NCI-H774 (cell line): ENCODE data around the gene PMF1.

ENCODE experiments used
- DNase-seq: peaks from one replicate; lab custom pipeline; 2025; lab: John Stamatoyannopoulos, UW

PMF1 gene

GRCh38 chr1:156236164-156236563, 23.4 kb downstream of the PMF1 start:
- DNase-seq: no peak

- DNase-seq: no peak
Measured at GRCh38 chr1:156238248-156238647, 25.4 kb downstream of the PMF1 start.

- no peak for DNase-seq
Measured at GRCh38 chr1:156241311-156241811, 28.6 kb downstream of the PMF1 start.

- no peak for DNase-seq
Measured at GRCh38 chr1:156241926-156242325, 29.1 kb downstream of the PMF1 start, which contains the start of gene BGLAP. BGLAP (plus strand) TSS chr1:156242184; CDS start chr1:156242232, 48 bp downstream.

- no peak for DNase-seq
Measured at GRCh38 chr1:156242738-156243137, 29.9 kb downstream of the PMF1 start.

- DNase-seq: no peak
Measured at GRCh38 chr1:156244126-156244525, 31.3 kb downstream of the PMF1 start.

GRCh38 chr1:156244712-156245111, 31.9 kb downstream of the PMF1 start:
- DNase-seq: no peak

- peak; percentile 30 for DNase-seq
Measured at GRCh38 chr1:156245451-156246232, 32.8 kb downstream of the PMF1 start.

GRCh38 chr1:156246241-156246780, 33.5 kb downstream of the PMF1 start:
- DNase-seq: no peak

- no peak for DNase-seq
Measured at GRCh38 chr1:156246781-156247459, 34.1 kb downstream of the PMF1 start.

- no peak for DNase-seq
Measured at GRCh38 chr1:156247460-156248322, 34.9 kb downstream of the PMF1 start, which contains the start of gene PAQR6. PAQR6 (minus strand) TSS chr1:156248056; CDS start chr1:156246731, 1,325 bp downstream.

- no peak for DNase-seq
Measured at GRCh38 chr1:156248323-156248683, 35.5 kb downstream of the PMF1 start.

- DNase-seq: no peak
Measured at GRCh38 chr1:156249593-156249992, 36.8 kb downstream of the PMF1 start.

GRCh38 chr1:156251527-156251926, 38.7 kb downstream of the PMF1 start:
- no peak for DNase-seq

GRCh38 chr1:156253634-156254033, 40.8 kb downstream of the PMF1 start:
- DNase-seq: no peak

- DNase-seq: no peak
Measured at GRCh38 chr1:156257711-156258110, 44.9 kb downstream of the PMF1 start.

GRCh38 chr1:156258859-156259258, 46.1 kb downstream of the PMF1 start:
- DNase-seq: no peak

- no peak for DNase-seq
Measured at GRCh38 chr1:156259805-156260204, 47.0 kb downstream of the PMF1 start.

- no peak for DNase-seq
Measured at GRCh38 chr1:156260896-156261295, 48.1 kb downstream of the PMF1 start.

- DNase-seq: no peak
Measured at GRCh38 chr1:156262461-156263287, 49.9 kb downstream of the PMF1 start.

GRCh38 chr1:156263288-156263655, 50.5 kb downstream of the PMF1 start:
- no peak for DNase-seq
